HEK293 (cell line): ENCODE measurements around the gene OVOL3.

Experiments
- CTCF ChIA-PET: fragments of 350-600 bp; formaldehyde crosslinking; extraction: SDS; loops from one replicate; lab custom pipeline; 2021; ENCODE audit warnings: antibody characterized with exemption; lab: Yijun Ruan, JAX
- POLR2A ChIA-PET: fragments of 300-600 bp; formaldehyde crosslinking; extraction: SDS; loops from one replicate; lab custom pipeline; 2020; ENCODE audit warnings: antibody characterized with exemption, inconsistent platforms; lab: Yijun Ruan, JAX
- H3K27ac ChIP-seq: fragments of 200-500 bp; sonication (Bioruptor generic); 2 replicates; pipeline ENCODE4 v1.5.1; 2014; ENCODE audit warnings: low read depth, low read length, control low read depth, inconsistent platforms; ENCODE audit errors: extremely low read depth
- H3K36me3 ChIP-seq, 2 experiments: fragments of 200-500 bp in 1 of 2; sonication (Bioruptor generic) in 1 of 2; 1 replicate in 1 of 2; 2 replicates in 1 of 2; pipeline ENCODE4 v1.5.1; 2014 to 2017; ENCODE audit warnings: inconsistent platforms in 2 of 2, low read length in 2 of 2; ENCODE audit not compliant: control insufficient read depth in 2 of 2, insufficient read depth in 1 of 2
- H3K4me1 ChIP-seq: fragments of 200-500 bp; sonication (Bioruptor generic); 2 replicates; pipeline ENCODE4 v1.5.1; 2014; ENCODE audit warnings: mild to moderate bottlenecking, low read length, inconsistent platforms; ENCODE audit not compliant: control insufficient read depth, insufficient read depth
- H3K4me3 ChIP-seq: 2 replicates; pipeline ENCODE4 v1.5.1; 2011; ENCODE audit warnings: low read depth, mild to moderate bottlenecking, control low read depth, low read length, moderate library complexity
- H3K9me3 ChIP-seq: fragments of 200-500 bp; sonication (Bioruptor generic); 2 replicates; pipeline ENCODE4 v1.5.1; 2014; ENCODE audit warnings: low read depth, low read length, inconsistent platforms; ENCODE audit not compliant: control insufficient read depth, insufficient read depth
- INSM2 ChIP-seq: fragments of 450-650 bp; formaldehyde crosslinking; IDR thresholded peaks from 2 replicates; pipeline ENCODE4 v1.5.1; 2016; ENCODE audit warnings: missing biosample characterization, missing genetic modification characterization
- KLF17 ChIP-seq: fragments of 450-650 bp; formaldehyde crosslinking; IDR thresholded peaks from 2 replicates; pipeline ENCODE4 v1.5.1; 2016; ENCODE audit warnings: missing biosample characterization, missing genetic modification characterization
- PRDM6 ChIP-seq: fragments of 450-650 bp; formaldehyde crosslinking; IDR thresholded peaks from 2 replicates; pipeline ENCODE4 v1.5.1; 2017; ENCODE audit warnings: missing biosample characterization, missing genetic modification characterization
- SP2 ChIP-seq: fragments of 450-650 bp; formaldehyde crosslinking; IDR thresholded peaks from 2 replicates; pipeline ENCODE4 v1.5.1; 2016; ENCODE audit warnings: missing biosample characterization, missing genetic modification characterization
- YY1 ChIP-seq: fragments of 450-650 bp; formaldehyde crosslinking; IDR thresholded peaks from 2 replicates; pipeline ENCODE4 v1.5.1; 2018; ENCODE audit warnings: missing biosample characterization, missing genetic modification characterization
- ZBTB17 ChIP-seq: fragments of 450-650 bp; formaldehyde crosslinking; IDR thresholded peaks from 2 replicates; pipeline ENCODE4 v1.5.1; 2016; ENCODE audit warnings: missing biosample characterization, missing genetic modification characterization
- ZBTB21 ChIP-seq: fragments of 450-650 bp; formaldehyde crosslinking; IDR thresholded peaks from 2 replicates; pipeline ENCODE4 v1.5.1; 2017; ENCODE audit warnings: missing biosample characterization, missing genetic modification characterization
- ZEB2 ChIP-seq: fragments of 450-650 bp; formaldehyde crosslinking; IDR thresholded peaks from 2 replicates; pipeline ENCODE4 v1.5.1; 2016; ENCODE audit warnings: missing biosample characterization, missing genetic modification characterization
- ZFHX2 ChIP-seq: fragments of 450-650 bp; formaldehyde crosslinking; conservative IDR thresholded peaks from 2 replicates; pipeline ENCODE4 v1.5.1; 2016; ENCODE audit warnings: missing biosample characterization, missing genetic modification characterization
- ZNF112 ChIP-seq: fragments of 450-650 bp; formaldehyde crosslinking; IDR thresholded peaks from 2 replicates; pipeline ENCODE4 v1.5.0; 2017; ENCODE audit warnings: missing biosample characterization, missing genetic modification characterization
- ZNF138 ChIP-seq: fragments of 450-650 bp; formaldehyde crosslinking; IDR thresholded peaks from 2 replicates; pipeline ENCODE4 v1.5.1; 2016; ENCODE audit warnings: missing biosample characterization, missing genetic modification characterization, borderline replicate concordance
- ZNF140 ChIP-seq: fragments of 450-650 bp; formaldehyde crosslinking; IDR thresholded peaks from 2 replicates; pipeline ENCODE4 v1.5.1; 2016; ENCODE audit warnings: missing biosample characterization, missing genetic modification characterization
- ZNF146 ChIP-seq: fragments of 450-650 bp; formaldehyde crosslinking; IDR thresholded peaks from 2 replicates; pipeline ENCODE4 v1.5.1; 2016; ENCODE audit warnings: missing biosample characterization, missing genetic modification characterization
- ZNF169 ChIP-seq: fragments of 450-650 bp; formaldehyde crosslinking; IDR thresholded peaks from 2 replicates; pipeline ENCODE4 v1.5.1; 2016; ENCODE audit warnings: missing biosample characterization, missing genetic modification characterization
- ZNF2 ChIP-seq: fragments of 450-650 bp; formaldehyde crosslinking; IDR thresholded peaks from 2 replicates; pipeline ENCODE4 v1.5.1; 2016; ENCODE audit warnings: missing biosample characterization, missing genetic modification characterization
- ZNF23 ChIP-seq: fragments of 450-650 bp; formaldehyde crosslinking; IDR thresholded peaks from 2 replicates; pipeline ENCODE4 v1.5.1; 2016; ENCODE audit warnings: missing biosample characterization, missing genetic modification characterization, borderline replicate concordance
- ZNF302 ChIP-seq: fragments of 450-650 bp; formaldehyde crosslinking; IDR thresholded peaks from 2 replicates; pipeline ENCODE4 v1.5.1; 2016; ENCODE audit warnings: missing biosample characterization, missing genetic modification characterization, low read depth
- ZNF37A ChIP-seq: fragments of 450-650 bp; IDR thresholded peaks from 2 replicates; pipeline ENCODE4 v1.5.1; 2018; ENCODE audit warnings: missing biosample characterization, missing genetic modification characterization
- ZNF449 ChIP-seq: fragments of 450-650 bp; formaldehyde crosslinking; IDR thresholded peaks from 2 replicates; pipeline ENCODE4 v1.5.1; 2017; ENCODE audit warnings: missing biosample characterization, mild to moderate bottlenecking, missing genetic modification characterization, moderate library complexity
- ZNF596 ChIP-seq: fragments of 450-650 bp; IDR thresholded peaks from 2 replicates; pipeline ENCODE4 v1.5.0; 2018; ENCODE audit warnings: missing biosample characterization, mild to moderate bottlenecking, missing genetic modification characterization, moderate library complexity
- ZNF658 ChIP-seq: fragments of 450-650 bp; formaldehyde crosslinking; IDR thresholded peaks from 2 replicates; pipeline ENCODE4; 2016; ENCODE audit warnings: missing biosample characterization, missing genetic modification characterization
- ZNF843 ChIP-seq: fragments of 450-650 bp; formaldehyde crosslinking; IDR thresholded peaks from 2 replicates; pipeline ENCODE4 v1.5.1; 2016; ENCODE audit warnings: missing biosample characterization, missing genetic modification characterization
- ZSCAN18 ChIP-seq: fragments of 450-650 bp; formaldehyde crosslinking; IDR thresholded peaks from 2 replicates; pipeline ENCODE4 v1.5.1; 2016; ENCODE audit warnings: missing biosample characterization, missing genetic modification characterization
- ZSCAN4 ChIP-seq: fragments of 450-650 bp; formaldehyde crosslinking; IDR thresholded peaks from 2 replicates; pipeline ENCODE4 v1.5.1; 2017; ENCODE audit warnings: missing biosample characterization, missing genetic modification characterization
- ZSCAN5A ChIP-seq: fragments of 450-650 bp; formaldehyde crosslinking; IDR thresholded peaks from 2 replicates; pipeline ENCODE4 v1.5.1; 2016; ENCODE audit warnings: missing biosample characterization, missing genetic modification characterization

OVOL3 gene

GRCh38 chr19:36115453-36116343, 4.8 kb downstream of the OVOL3 start, which contains the start of gene TBCB (continued):
- TF ChIP-seq ZNF146 (tag by site-specific recombination) (peak; percentile 7; the same call in 1 of the 2 replicates), ZNF658 (no peak), YY1 (tag by site-specific recombination) (peak; percentile 93; the same call in 1 of the 2 replicates), INSM2 (tag by site-specific recombination) (peak; percentile 69; the same call in 1 of the 2 replicates), ZBTB21 (tag by site-specific recombination) (peak; percentile 48), ZSCAN4 (tag by site-specific recombination) (no peak), ZNF449 (tag by site-specific recombination) (peak; percentile 67; the same call in 1 of the 2 replicates), ZNF596 (tag by site-specific recombination) (no peak)

- ChIA-PET CTCF (interaction anchor here (0.6 to 5.1 kb wide), 4 partner anchors 11 to 264 kb away, joined by 3 to 49 read pairs (median 14); no protein-coding TSS in a partner anchor), POLR2A (interaction anchor here (1.8 to 4.5 kb wide), 7 partner anchors 10 to 99 kb away, joined by 16 to 96 read pairs (median 22); partner anchors contain the start of genes THAP8, ZNF146 and ZNF565)
- peaks cover 36% of the 10 kb centered on the region for H3K4me1 ChIP-seq
- TF ChIP-seq ZEB2 (tag by site-specific recombination) (no peak), ZBTB17 (tag by site-specific recombination) (no peak), ZFHX2 (tag by site-specific recombination) (no peak), SP2 (no peak), PRDM6 (tag by site-specific recombination) (no peak), ZNF37A (no peak), ZNF169 (no peak), KLF17 (tag by site-specific recombination) (no peak), ZNF302 (tag by site-specific recombination) (no peak), YY1 (tag by site-specific recombination) (no peak), ZSCAN18 (tag by site-specific recombination) (no peak), ZNF2 (no peak), ZNF138 (tag by site-specific recombination) (no peak), ZNF843 (tag by site-specific recombination) (no peak), ZNF140 (tag by site-specific recombination) (no peak), ZNF23 (no peak), ZSCAN5A (no peak), ZNF112 (tag by site-specific recombination) (no peak)
- H3K36me3 ChIP-seq, result peaks cover 62 to 66% of the 10 kb centered on the region in 2 experiments
- H3K27ac ChIP-seq, result peak overlapping the region; percentile 92
- H3K9me3 ChIP-seq, result no peaks in the 10 kb centered on the region
- H3K4me3 ChIP-seq, result no peak overlapping the region
These were observed 5.3 kb downstream of the OVOL3 start for GRCh38 chr19:36116344-36116637.
